H9 (cell line): ENCODE data around the gene LOXHD1. TPM values are rescaled to one million over a fixed set of nuclear protein-coding genes. Genes with fewer than 3 reads are reported as not detected.

Experiments
- DNase-seq: peaks from one replicate; pipeline ENCODE4 v3.0.0-alpha.2; 2017
- H2AFZ ChIP-seq: one replicate; pipeline ENCODE4 v1.6.1; 2013; ENCODE audit warnings: mild to moderate bottlenecking, low read length, control low read depth, moderate library complexity
- H2AK5ac ChIP-seq: 2 replicates; pipeline ENCODE4 v1.6.1; 2013; ENCODE audit warnings: low read length, control low read depth, mixed read lengths; ENCODE audit not compliant: insufficient read length
- H2BK120ac ChIP-seq: one replicate; pipeline ENCODE4 v1.6.1; 2013; ENCODE audit warnings: low read depth, mild to moderate bottlenecking, low read length, control low read depth, inconsistent platforms; ENCODE audit not compliant: poor library complexity, severe bottlenecking
- H2BK12ac ChIP-seq: 2 replicates; pipeline ENCODE4 v1.6.1; 2013; ENCODE audit warnings: low read length, control low read depth, mixed read lengths, low read depth; ENCODE audit not compliant: insufficient read length
- H2BK15ac ChIP-seq: 2 replicates; pipeline ENCODE4 v1.6.1; 2013; ENCODE audit warnings: low read depth, low read length, control low read depth
- H2BK20ac ChIP-seq: one replicate; pipeline ENCODE4 v1.6.1; 2013; ENCODE audit warnings: low read depth, mild to moderate bottlenecking, low read length, control low read depth, inconsistent platforms; ENCODE audit not compliant: poor library complexity, severe bottlenecking
- H2BK5ac ChIP-seq: 2 replicates; pipeline ENCODE4 v1.6.1; 2013; ENCODE audit warnings: low read length, control low read depth, mixed read lengths; ENCODE audit not compliant: insufficient read length
- H3K14ac ChIP-seq: 2 replicates; pipeline ENCODE4 v1.6.1; 2013; ENCODE audit warnings: low read length, control low read depth; ENCODE audit not compliant: insufficient read depth
- H3K18ac ChIP-seq: 2 replicates; pipeline ENCODE4 v1.6.1; 2013; ENCODE audit warnings: low read depth, mild to moderate bottlenecking, mixed read lengths, low read length, control low read depth; ENCODE audit not compliant: insufficient read length
- H3K23ac ChIP-seq: 2 replicates; pipeline ENCODE4 v1.6.1; 2013; ENCODE audit warnings: low read length, control low read depth, mixed read lengths, low read depth; ENCODE audit not compliant: insufficient read length
- H3K23me2 ChIP-seq: 2 replicates; pipeline ENCODE4 v1.6.1; 2013; ENCODE audit warnings: low read depth, mild to moderate bottlenecking, mixed read lengths, low read length, control low read depth; ENCODE audit not compliant: insufficient read length, poor library complexity, severe bottlenecking
- H3K27ac ChIP-seq: 2 replicates; pipeline ENCODE4 v1.5.1; 2013; ENCODE audit warnings: low read length, control low read depth, mixed read lengths, low read depth; ENCODE audit not compliant: insufficient read length
- H3K27me3 ChIP-seq: 2 replicates; pipeline ENCODE4 v1.6.1; 2013; ENCODE audit warnings: low read length, control low read depth, inconsistent platforms; ENCODE audit not compliant: insufficient read depth
- H3K4ac ChIP-seq: 2 replicates; pipeline ENCODE4 v1.6.1; 2013; ENCODE audit warnings: low read depth, mild to moderate bottlenecking, control low read depth, inconsistent platforms, low read length, moderate library complexity
- H3K4me1 ChIP-seq: 2 replicates; pipeline ENCODE4 v1.6.1; 2013; ENCODE audit warnings: low read length, control low read depth, inconsistent platforms; ENCODE audit not compliant: insufficient read depth
- H3K4me2 ChIP-seq: 2 replicates; pipeline ENCODE4 v1.6.1; 2013; ENCODE audit warnings: low read length, control low read depth, mixed read lengths; ENCODE audit not compliant: insufficient read length, insufficient read depth
- H3K56ac ChIP-seq: 2 replicates; pipeline ENCODE4 v1.6.1; 2013; ENCODE audit warnings: low read depth, mild to moderate bottlenecking, mixed read lengths, low read length, control low read depth; ENCODE audit not compliant: insufficient read length
- H3K79me1 ChIP-seq: 2 replicates; pipeline ENCODE4 v1.6.1; 2013; ENCODE audit warnings: low read depth, mild to moderate bottlenecking, moderate library complexity, low read length, control low read depth, inconsistent platforms; ENCODE audit not compliant: insufficient read depth, poor library complexity, severe bottlenecking
- H3K79me2 ChIP-seq: 2 replicates; pipeline ENCODE4 v1.6.1; 2013; ENCODE audit warnings: low read length, control low read depth, inconsistent platforms; ENCODE audit not compliant: insufficient read depth
- H3K9ac ChIP-seq: 2 replicates; pipeline ENCODE4 v1.6.1; 2013; ENCODE audit warnings: low read length, control low read depth, mixed read lengths; ENCODE audit not compliant: insufficient read length; ENCODE audit errors: extremely low read depth
- H3K9me3 ChIP-seq: one replicate; pipeline ENCODE4 v1.6.1; 2013; ENCODE audit warnings: low read depth, low read length, inconsistent platforms; ENCODE audit not compliant: control insufficient read depth
- H3T11ph ChIP-seq: one replicate; pipeline ENCODE4 v1.6.1; 2013; ENCODE audit warnings: mild to moderate bottlenecking, low read length, control low read depth, inconsistent platforms
- H4K20me1 ChIP-seq: one replicate; pipeline ENCODE4 v1.6.1; 2013; ENCODE audit not compliant: control insufficient read depth, insufficient read length, insufficient read depth
- H4K5ac ChIP-seq: 2 replicates; pipeline ENCODE4 v1.6.1; 2013; ENCODE audit warnings: low read depth, mild to moderate bottlenecking, mixed read lengths, low read length, control low read depth; ENCODE audit not compliant: insufficient read length
- H4K8ac ChIP-seq: replicated peaks from 2 replicates; pipeline ENCODE4 v1.6.1; 2013; ENCODE audit warnings: low read length, control low read depth, mixed read lengths, low read depth; ENCODE audit not compliant: insufficient read length
- H4K91ac ChIP-seq: 2 replicates; pipeline ENCODE4 v1.6.1; 2013; ENCODE audit warnings: low read depth, mild to moderate bottlenecking, moderate library complexity, mixed read lengths, low read length, control low read depth; ENCODE audit not compliant: insufficient read length
- H3K27ac Mint-ChIP-seq, 3 experiments: 2 replicates in 2 of 3; 3 replicates in 1 of 3; pipeline ENCODE4 v1.8.0; 2020 to 2021; ENCODE audit warnings: mixed read lengths in 3 of 3, mild to moderate bottlenecking in 1 of 3, moderate library complexity in 1 of 3
- H3K27me3 Mint-ChIP-seq: 2 replicates; pipeline ENCODE4 v1.8.0; 2021; ENCODE audit warnings: low read depth, mild to moderate bottlenecking, moderate library complexity, mixed read lengths
- H3K36me3 Mint-ChIP-seq, 3 experiments: 2 replicates in 2 of 3; 3 replicates in 1 of 3; pipeline ENCODE4 v1.8.0; 2020 to 2021; ENCODE audit warnings: low read depth in 3 of 3, mixed read lengths in 3 of 3; ENCODE audit not compliant: insufficient read depth in 1 of 3
- H3K4me1 Mint-ChIP-seq, 2 experiments: 2 replicates each; pipeline ENCODE4 v1.8.0; 2020; ENCODE audit warnings: mixed read lengths in 2 of 2
- H3K4me3 Mint-ChIP-seq, 2 experiments: 2 replicates in 1 of 2; 3 replicates in 1 of 2; pipeline ENCODE4 v1.8.0; 2020 to 2021; ENCODE audit warnings: mild to moderate bottlenecking in 2 of 2, mixed read lengths in 2 of 2, moderate library complexity in 1 of 2
- H3K9me3 Mint-ChIP-seq, 2 experiments: 2 replicates in 1 of 2; 3 replicates in 1 of 2; pipeline ENCODE4 v1.8.0; 2020; ENCODE audit warnings: mild to moderate bottlenecking in 2 of 2, mixed read lengths in 2 of 2, moderate library complexity in 1 of 2
- total RNA-seq: library from RNA; stranded (reverse); gene quantifications from 2 replicates; pipeline ENCODE4 v1.2.1, GENCODE V29; 2021
- TF ChIP-seq, protein P1 (sequence below): fragments of 200-600 bp; sonication (generic); conservative IDR thresholded peaks from 3 replicates; pipeline ENCODE4 v1.8.0; 2021; ENCODE audit warnings: antibody characterized with exemption, mild to moderate bottlenecking

Gene LOXHD1
- total RNA-seq, 1 experiment from 2014 or later, result 0.07 TPM

DNA sequence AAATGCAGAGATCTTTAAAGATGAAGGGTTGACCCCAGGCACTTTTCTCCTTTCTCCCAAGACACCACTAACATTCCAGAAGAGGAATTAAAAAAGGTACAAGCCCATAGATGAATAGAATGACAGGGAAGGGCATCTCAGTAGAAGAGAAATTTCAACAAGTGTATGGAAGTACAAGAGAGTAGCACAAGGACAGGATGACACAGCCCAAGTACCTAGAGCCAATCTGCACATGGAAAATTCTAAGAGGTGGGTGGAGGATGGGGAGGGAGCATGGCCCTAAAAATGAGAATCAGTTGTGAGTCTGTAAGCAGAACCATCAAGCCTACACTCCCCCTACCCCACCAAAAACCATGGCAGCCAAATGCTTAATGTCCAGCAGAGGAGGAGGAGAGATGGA, 39.7 kb upstream of the LOXHD1 start:
- Histone ChIP-seq H2BK15ac (no peak overlapping the region), H2BK120ac (no peak overlapping the region), H2AFZ (no peak overlapping the region), H3K14ac (no peak overlapping the region), H3K23ac (no peak overlapping the region), H3K4ac (no peak overlapping the region), H4K5ac (no peak overlapping the region), H4K91ac (no peak overlapping the region), H3K4me2 (no peak overlapping the region), H2BK5ac (no peak overlapping the region), H3K4me1 (no peaks in the 10 kb centered on the region; the same call in 1 of the 2 replicates), H4K8ac (no peak overlapping the region), H3K27ac (no peak overlapping the region), H3K18ac (no peak overlapping the region), H3K79me2 (no peaks in the 10 kb centered on the region), H2BK20ac (no peak overlapping the region), H3K56ac (no peak overlapping the region), H3K9me3 (no peaks in the 10 kb centered on the region), H3K27me3 (no peaks in the 10 kb centered on the region), H3K23me2 (no peaks in the 10 kb centered on the region), H2BK12ac (no peak overlapping the region), H3K9ac (no peak overlapping the region), H3K79me1 (no peaks in the 10 kb centered on the region), H2AK5ac (no peak overlapping the region), H4K20me1 (no peaks in the 10 kb centered on the region), H3T11ph (no peak overlapping the region)
- Mint-ChIP-seq H3K27me3 (peaks cover 3% of the 10 kb centered on the region), H3K4me1 (peaks cover 18 to 22% of the 10 kb centered on the region in 2 experiments), H3K36me3 (peaks cover 3 to 7% (median 5%) of the 10 kb centered on the region in 3 experiments; a peak in 6 of 7 replicates), H3K9me3 (peaks cover 5 to 7% of the 10 kb centered on the region in 2 experiments), H3K4me3 (no peak overlapping the region), H3K27ac (no peak overlapping the region)
- DNase-seq, result no peak
- TF ChIP-seq, protein P1, sequence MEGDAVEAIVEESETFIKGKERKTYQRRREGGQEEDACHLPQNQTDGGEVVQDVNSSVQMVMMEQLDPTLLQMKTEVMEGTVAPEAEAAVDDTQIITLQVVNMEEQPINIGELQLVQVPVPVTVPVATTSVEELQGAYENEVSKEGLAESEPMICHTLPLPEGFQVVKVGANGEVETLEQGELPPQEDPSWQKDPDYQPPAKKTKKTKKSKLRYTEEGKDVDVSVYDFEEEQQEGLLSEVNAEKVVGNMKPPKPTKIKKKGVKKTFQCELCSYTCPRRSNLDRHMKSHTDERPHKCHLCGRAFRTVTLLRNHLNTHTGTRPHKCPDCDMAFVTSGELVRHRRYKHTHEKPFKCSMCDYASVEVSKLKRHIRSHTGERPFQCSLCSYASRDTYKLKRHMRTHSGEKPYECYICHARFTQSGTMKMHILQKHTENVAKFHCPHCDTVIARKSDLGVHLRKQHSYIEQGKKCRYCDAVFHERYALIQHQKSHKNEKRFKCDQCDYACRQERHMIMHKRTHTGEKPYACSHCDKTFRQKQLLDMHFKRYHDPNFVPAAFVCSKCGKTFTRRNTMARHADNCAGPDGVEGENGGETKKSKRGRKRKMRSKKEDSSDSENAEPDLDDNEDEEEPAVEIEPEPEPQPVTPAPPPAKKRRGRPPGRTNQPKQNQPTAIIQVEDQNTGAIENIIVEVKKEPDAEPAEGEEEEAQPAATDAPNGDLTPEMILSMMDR, result no peak
